ENCODE data around the gene SERPINB1.

DNA sequence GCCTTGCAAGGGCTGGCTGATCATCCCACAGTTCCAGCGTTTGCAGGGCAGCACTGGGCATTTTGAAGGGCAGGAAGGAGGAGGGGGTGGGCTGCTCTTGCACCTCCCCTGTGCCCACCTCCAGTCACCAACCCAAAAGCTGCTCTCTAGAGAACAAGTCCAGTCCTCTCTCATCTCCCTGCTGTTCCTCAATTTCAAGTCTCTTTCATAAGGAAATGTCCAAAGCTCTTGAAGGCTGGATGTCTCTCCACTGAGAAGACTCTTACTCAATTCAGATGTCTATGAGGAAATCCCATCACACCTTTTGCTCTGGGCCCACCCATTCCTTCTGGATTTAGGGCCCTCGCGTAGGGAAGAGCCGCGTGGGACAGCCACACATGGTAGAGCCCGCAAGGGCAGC, 44.8 kb downstream of the SERPINB1 start:
- TF ChIP-seq, protein P1, sequence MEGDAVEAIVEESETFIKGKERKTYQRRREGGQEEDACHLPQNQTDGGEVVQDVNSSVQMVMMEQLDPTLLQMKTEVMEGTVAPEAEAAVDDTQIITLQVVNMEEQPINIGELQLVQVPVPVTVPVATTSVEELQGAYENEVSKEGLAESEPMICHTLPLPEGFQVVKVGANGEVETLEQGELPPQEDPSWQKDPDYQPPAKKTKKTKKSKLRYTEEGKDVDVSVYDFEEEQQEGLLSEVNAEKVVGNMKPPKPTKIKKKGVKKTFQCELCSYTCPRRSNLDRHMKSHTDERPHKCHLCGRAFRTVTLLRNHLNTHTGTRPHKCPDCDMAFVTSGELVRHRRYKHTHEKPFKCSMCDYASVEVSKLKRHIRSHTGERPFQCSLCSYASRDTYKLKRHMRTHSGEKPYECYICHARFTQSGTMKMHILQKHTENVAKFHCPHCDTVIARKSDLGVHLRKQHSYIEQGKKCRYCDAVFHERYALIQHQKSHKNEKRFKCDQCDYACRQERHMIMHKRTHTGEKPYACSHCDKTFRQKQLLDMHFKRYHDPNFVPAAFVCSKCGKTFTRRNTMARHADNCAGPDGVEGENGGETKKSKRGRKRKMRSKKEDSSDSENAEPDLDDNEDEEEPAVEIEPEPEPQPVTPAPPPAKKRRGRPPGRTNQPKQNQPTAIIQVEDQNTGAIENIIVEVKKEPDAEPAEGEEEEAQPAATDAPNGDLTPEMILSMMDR (IDR thresholded peaks at IDR 0.05): no peak
- TF ChIP-seq POLR2A (IDR thresholded peaks at IDR 0.05): no peak

All from adrenal gland (tissue), 5 donors.